Gastroesophageal sphincter (tissue), 4 donors: ENCODE data around the gene OR2A7. TPM values are rescaled to one million over a fixed set of nuclear protein-coding genes. Genes with fewer than 3 reads are reported as not detected.
"Not testable (repeated sequence)": the region's sequence is repeated elsewhere in the genome, so short reads cannot be mapped to it uniquely, and the experiment has no call there.

Experiments used
- ATAC-seq: fragments of 150-250 bp; one replicate; pipeline ENCODE4 v1.9.1; 2016; ENCODE audit warnings: mild to moderate bottlenecking, moderate library complexity
- H3K27ac ChIP-seq, 4 donors: fragments of 200-600 bp; sonication (generic) in 3 of 4; 1 replicate in 3 of 4; 2 replicates in 1 of 4; pipeline ENCODE4 v1.5.1; 2016 to 2019
- H3K27me3 ChIP-seq: fragments of 200-600 bp; sonication (generic); one replicate; pipeline ENCODE4 v1.5.1; 2019
- H3K36me3 ChIP-seq, 2 donors: fragments of 200-600 bp; sonication (generic); one replicate each; pipeline ENCODE4 v1.5.1; 2019; ENCODE audit warnings: control low read depth in 1 of 2
- H3K4me1 ChIP-seq, 3 donors: fragments of 200-600 bp; sonication (generic); 1 replicate in 2 of 3; 2 replicates in 1 of 3; pipeline ENCODE4 v1.5.1; 2016 to 2019; ENCODE audit warnings: control low read depth in 2 of 3
- H3K4me3 ChIP-seq, 2 donors: fragments of 200-600 bp; sonication (generic); one replicate each; pipeline ENCODE4 v1.5.1; 2019; ENCODE audit warnings: mild to moderate bottlenecking in 1 of 2, moderate library complexity in 1 of 2
- H3K9me3 ChIP-seq, 3 donors: fragments of 200-600 bp; sonication (generic); one replicate each; pipeline ENCODE4 v1.5.1; 2017 to 2019; ENCODE audit warnings: control low read depth in 2 of 3
- WGBS, 2 donors: methylation state at CpG; one replicate each; pipeline ENCODE4 v1.1.5; 2018; ENCODE audit warnings: low coverage in 1 of 2; 5-methylcytosine and 5-hydroxymethylcytosine counted together
- total RNA-seq, 4 donors: library from RNA; depleted of rRNA; stranded (reverse); fragments of >200 nt; gene quantifications; one replicate each; pipeline ENCODE4 v1.1.0, GENCODE V29; 2016

The OR2A7 gene
- total RNA-seq, 4 donors from 2014 or later = 0.47 to 1.9 (median 1.3) TPM

DNA sequence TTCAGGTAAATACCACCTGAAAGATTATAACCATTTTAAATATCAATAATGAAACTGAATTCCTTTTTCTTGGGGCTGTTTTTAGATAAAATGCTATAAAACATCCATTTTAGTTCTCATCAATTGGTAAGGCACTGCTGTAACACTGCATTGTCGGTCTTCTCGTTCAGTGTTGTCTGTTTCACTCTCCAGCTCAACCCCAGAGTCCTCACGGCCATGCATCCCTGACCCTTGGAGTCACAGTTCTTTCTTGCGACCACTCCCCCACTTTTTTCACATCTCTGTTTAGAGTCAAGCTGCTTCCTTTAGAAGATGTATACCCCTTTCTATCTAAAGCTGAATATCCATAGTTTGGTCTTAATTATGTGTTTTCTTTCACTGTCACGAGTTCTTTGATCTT, 17.6 kb downstream of the OR2A7 start:
- H3K36me3 ChIP-seq, H3K4me1 ChIP-seq, H3K27ac ChIP-seq, H3K9me3 ChIP-seq, H3K27me3 ChIP-seq, H3K4me3 ChIP-seq, ATAC-seq: not testable (repeated sequence)
- no CpG with 5 or more reads among the region's 5 CpGs for WGBS, 2 donors

DNA sequence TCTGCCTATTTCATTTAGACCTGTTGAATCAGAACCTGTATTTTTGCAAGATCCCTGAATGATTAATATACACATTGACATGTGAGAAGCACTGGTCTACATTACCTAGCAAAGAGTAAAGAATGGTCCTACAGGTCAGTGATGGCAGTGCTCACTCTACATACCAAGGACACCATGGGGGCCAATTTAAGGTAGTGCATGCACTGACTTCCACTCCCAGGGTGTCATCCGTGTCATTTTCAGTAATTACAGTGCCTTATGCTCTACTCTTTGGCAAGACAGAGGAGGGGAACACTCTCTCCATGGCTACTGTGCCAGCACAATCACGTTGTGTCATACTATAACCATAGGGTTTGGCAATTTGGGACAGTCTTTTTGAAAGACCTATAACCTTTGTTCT, 19.2 kb downstream of the OR2A7 start:
- H3K27me3 ChIP-seq, H3K4me3 ChIP-seq, H3K4me1 ChIP-seq, H3K36me3 ChIP-seq, H3K9me3 ChIP-seq, H3K27ac ChIP-seq, ATAC-seq: not testable (repeated sequence)
- whole genome bisulfite sequencing, 2 donors = no CpG with 5 or more reads among the region's 2 CpGs

DNA sequence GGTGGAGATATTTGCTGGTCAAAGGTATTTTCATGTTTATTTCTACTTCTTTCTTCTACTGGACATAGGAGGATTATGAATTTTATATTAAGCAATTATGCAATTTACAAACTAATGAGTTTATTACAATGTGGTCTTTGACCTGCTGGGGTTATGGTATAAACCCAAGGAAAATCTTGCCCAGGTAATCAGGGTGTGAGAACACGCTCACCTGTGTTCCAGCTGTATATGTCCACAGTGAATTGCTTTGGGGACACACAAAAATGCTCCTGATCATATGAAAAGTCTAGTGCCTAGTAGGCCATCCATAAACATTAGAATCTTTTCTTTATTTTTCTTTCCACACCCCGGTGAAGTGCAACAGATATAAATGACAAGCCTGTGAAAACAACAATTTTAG, 25.2 kb downstream of the OR2A7 start, which contains the start of gene OR2A42:
OR2A42 (minus strand) TSS at position 241 of the 400 bp plus-strand sequence. CDS start 6,762 bp downstream, outside the sequence.
- not testable (repeated sequence) for H3K9me3 ChIP-seq, H3K4me3 ChIP-seq, H3K36me3 ChIP-seq, H3K4me1 ChIP-seq, H3K27me3 ChIP-seq, ATAC-seq, H3K27ac ChIP-seq
- WGBS, 2 donors = 80% methylated on average over 1 of the region's 2 CpGs; no CpG with 5 or more reads in 1 of the 2 donors

DNA sequence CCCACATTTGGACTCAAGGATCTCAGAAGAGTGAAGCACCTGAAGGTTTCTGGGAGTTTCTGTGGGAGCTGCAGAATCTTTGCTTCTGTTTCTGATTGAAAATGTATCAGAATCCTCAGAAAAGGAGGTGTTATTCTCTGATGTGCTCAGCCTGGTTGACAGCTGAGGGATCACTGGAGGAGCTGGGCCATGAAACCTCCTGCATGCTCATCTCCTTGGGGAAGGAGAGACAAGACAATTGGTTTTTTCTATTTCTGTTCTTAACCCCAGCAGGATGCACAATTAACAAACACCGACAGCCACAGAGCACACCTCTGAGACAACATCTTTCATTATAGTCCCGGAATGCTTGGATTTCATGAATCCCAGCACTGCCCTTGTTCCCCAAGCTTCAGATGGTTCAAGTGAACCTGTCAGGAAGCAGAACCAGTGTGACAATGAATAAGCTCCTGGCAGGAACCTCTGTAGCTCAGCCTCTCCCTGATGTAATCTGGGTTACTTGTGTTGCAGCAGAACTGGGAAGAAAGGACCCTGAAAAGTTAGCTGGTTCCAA, 26.0 kb downstream of the OR2A7 start:
- WGBS, 2 donors = 86% methylated on average over 2 of the region's 2 CpGs; no CpG with 5 or more reads in 1 of the 2 donors
- not testable (repeated sequence) for H3K27me3 ChIP-seq, ATAC-seq, H3K36me3 ChIP-seq, H3K4me3 ChIP-seq, H3K9me3 ChIP-seq, H3K4me1 ChIP-seq, H3K27ac ChIP-seq

DNA sequence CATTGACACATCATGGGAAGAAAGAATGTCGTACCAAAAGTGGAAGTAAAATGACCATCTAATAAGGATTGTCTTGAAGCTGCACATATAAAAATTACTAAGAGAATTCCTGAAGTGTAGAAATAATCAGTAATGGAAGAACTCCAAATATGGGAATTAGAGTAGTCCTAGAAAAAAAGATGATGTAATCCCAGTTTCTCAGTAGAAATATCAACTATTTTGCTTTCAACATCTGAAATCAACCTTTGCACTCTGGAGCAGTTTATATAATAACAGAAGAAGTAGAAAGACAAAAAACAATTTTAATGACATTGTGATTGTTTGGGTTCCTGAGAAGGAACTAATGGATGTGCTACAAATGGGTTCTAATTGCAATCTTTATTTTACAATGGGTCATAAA, 31.6 kb downstream of the OR2A7 start:
- not testable (repeated sequence) for H3K9me3 ChIP-seq, H3K36me3 ChIP-seq, H3K4me3 ChIP-seq, H3K4me1 ChIP-seq, H3K27me3 ChIP-seq, H3K27ac ChIP-seq, ATAC-seq
- 63 to 100% methylated on average over 1 of the region's 1 CpG for WGBS, 2 donors

DNA sequence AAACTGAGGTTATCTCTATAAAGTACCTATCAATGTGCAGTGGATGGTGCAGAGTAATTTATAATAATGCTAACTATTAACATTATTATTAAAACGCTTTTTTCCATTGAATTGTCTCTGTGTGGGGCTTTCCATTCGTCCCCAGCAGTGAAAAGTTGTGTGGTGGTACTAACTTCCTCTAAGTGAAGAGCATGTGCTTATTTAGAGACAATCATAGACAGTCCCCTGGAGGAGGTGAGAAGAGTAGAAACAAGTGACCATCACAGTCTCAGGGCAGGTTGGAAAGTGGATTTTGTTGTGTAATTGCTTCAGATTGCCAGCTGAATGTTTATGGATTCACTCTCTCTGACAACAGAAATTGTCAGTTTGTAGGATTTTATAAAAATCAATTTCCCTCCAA, 33.6 kb downstream of the OR2A7 start:
- H3K4me3 ChIP-seq, H3K27me3 ChIP-seq, H3K36me3 ChIP-seq, H3K9me3 ChIP-seq, H3K4me1 ChIP-seq, H3K27ac ChIP-seq, ATAC-seq: not testable (repeated sequence)
- WGBS, 2 donors = no CpG with 5 or more reads among the region's 2 CpGs

DNA sequence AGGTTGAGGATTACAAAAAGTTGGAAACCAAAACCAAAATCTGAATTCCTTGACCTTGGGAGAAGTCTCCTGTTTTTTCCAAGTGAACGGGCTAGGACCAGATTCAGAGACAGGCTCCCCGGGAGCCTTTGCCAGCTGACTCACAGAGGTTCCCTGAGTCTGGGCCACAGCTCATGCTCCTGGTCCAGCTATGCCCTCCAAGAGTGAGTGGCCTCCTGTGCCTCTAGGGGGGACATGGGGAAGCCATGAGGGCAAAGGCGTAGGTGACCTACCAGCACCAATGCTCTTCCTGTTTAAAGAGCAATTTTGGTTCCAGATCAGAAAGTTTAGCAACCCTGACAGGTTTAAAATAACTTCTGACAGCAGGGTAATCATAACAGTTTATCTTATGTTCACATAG, 35.8 kb downstream of the OR2A7 start:
- 40% methylated on average over 1 of the region's 3 CpGs; no CpG with 5 or more reads in 1 of the 2 donors for WGBS, 2 donors
- H3K36me3 ChIP-seq, H3K27me3 ChIP-seq, H3K9me3 ChIP-seq, H3K27ac ChIP-seq, H3K4me3 ChIP-seq, H3K4me1 ChIP-seq, ATAC-seq: not testable (repeated sequence)

DNA sequence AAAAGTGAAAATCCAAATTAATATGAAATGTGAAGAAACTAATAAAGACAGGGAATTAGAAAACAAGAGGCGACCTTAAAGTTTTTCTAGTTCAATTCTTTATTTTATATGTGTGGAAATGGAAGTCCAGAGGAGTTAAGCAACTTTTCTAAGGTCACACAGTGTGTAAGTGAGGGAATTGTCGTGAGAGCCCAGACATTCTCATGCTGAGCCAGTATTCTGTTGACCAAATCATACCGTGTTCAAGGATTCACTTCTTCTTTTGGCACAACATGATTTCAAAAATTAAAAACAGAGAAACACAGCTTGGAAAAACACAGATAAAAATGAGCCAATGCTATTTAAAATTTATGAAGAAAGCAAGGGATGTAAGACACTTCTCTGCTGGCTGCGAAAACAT, 37.7 kb downstream of the OR2A7 start:
- WGBS, 2 donors = 66 to 73% methylated on average over 2 to 3 of the region's 4 CpGs
- H3K27ac ChIP-seq, ATAC-seq, H3K36me3 ChIP-seq, H3K4me1 ChIP-seq, H3K27me3 ChIP-seq, H3K4me3 ChIP-seq, H3K9me3 ChIP-seq: not testable (repeated sequence)

DNA sequence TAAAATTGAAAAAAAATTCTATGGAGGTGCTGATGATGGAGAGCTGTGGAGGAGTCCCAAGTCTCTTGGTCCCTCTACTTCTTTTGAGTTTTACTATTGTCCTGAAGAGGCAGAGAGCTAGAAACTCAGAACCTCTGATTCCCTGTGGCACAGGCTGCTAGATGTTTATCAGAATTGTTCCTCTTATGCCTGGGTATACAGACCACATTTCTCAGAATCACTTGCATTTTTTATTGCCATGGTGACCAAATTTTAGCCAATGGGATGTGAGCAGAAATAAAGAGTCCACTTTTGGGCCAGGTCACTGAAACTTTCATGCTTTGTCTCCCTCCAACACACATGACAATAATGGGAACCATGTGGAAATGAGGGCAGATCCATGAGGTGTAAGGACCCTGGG, 40.9 kb downstream of the OR2A7 start:
- not testable (repeated sequence) for H3K4me3 ChIP-seq, ATAC-seq, H3K27me3 ChIP-seq, H3K36me3 ChIP-seq, H3K4me1 ChIP-seq, H3K27ac ChIP-seq, H3K9me3 ChIP-seq

DNA sequence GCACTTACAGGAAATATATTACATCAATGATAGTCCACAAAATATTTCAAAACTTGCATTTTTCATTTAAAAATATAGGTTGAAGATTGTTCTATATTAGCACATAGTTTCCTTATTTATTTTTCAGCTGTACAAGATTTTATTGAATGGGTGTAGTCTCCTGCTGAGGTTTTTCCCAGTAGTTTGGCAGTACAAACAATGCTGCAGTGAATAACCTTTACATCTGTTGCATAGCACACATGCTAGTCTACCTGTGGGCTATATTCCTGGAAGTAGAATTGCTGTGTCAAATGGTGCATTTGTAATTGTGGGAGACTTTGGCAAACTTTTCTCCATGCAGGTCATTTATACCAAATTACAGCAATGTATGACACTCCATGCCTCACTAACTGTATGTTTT, 44.1 kb downstream of the OR2A7 start:
- not testable (repeated sequence) for H3K4me1 ChIP-seq, H3K9me3 ChIP-seq, H3K4me3 ChIP-seq, H3K36me3 ChIP-seq, ATAC-seq, H3K27ac ChIP-seq, H3K27me3 ChIP-seq

DNA sequence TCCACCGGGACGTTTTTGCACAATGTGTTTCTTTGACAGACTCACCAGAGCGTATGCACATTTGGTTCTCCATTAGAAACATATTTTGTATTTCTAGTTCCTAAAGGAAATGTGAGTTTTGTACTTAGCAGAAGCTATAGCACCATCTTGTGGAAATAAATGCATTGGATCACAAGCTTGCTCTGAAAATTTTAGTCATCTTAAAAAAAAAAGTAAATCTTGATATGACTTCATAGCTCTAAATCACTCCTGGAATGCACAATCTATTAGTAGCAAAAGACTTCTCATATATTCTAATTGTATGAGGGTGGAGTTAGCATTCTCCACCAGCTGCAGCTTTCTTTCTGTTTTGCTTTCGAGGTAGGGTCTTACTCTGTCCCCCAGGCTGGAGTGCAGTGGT, 45.4 kb downstream of the OR2A7 start:
- not testable (repeated sequence) for H3K4me3 ChIP-seq, ATAC-seq, H3K9me3 ChIP-seq, H3K36me3 ChIP-seq, H3K4me1 ChIP-seq, H3K27me3 ChIP-seq, H3K27ac ChIP-seq
- no CpG with 5 or more reads among the region's 4 CpGs for WGBS, 2 donors

DNA sequence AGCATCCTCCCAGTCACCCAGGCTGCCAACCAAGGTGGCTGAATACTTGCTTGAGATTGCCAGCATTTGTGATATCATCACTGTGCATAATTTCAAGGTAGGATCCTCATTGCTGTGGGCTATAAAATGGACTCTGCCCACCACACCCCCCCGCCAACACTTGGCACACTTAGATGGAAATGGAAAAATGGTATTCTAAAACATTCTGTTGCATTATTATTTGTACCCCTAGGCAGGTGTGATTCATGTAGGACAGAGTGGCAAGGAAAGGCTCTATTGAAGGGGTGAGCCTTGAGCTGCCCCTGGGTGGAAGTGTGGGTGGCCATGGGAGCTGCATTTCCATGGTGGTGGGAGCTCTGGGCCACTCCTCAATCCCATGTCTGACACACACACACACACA, 46.0 kb downstream of the OR2A7 start:
- not testable (repeated sequence) for ATAC-seq, H3K4me3 ChIP-seq, H3K4me1 ChIP-seq, H3K27me3 ChIP-seq, H3K9me3 ChIP-seq, H3K36me3 ChIP-seq, H3K27ac ChIP-seq
- no CpG with 5 or more reads among the region's 1 CpG for WGBS, 2 donors

DNA sequence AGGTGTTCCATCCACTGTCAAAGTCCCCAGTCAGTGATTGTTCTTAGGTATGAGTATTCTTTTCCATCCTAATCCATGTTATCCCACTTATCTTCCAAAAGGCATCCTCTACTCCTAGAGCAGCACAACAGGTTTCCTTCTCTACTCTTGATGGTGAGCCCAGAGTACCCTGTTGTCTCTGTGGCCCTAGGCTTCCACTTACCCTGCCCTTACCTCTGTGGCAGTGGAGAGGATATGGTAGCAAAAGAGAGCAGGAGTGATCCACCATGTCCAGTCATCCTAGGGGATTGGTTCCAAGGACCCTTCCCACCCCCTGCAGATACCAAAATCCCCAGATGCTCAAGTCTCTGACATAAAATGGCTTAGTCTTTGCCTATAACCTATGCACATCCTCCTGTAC, 47.4 kb downstream of the OR2A7 start:
- H3K36me3 ChIP-seq, H3K4me1 ChIP-seq, H3K27ac ChIP-seq, H3K9me3 ChIP-seq, H3K4me3 ChIP-seq, H3K27me3 ChIP-seq: not testable (repeated sequence)
- peak; percentile 29 for ATAC-seq
